Stimulated activated CD8-positive, alpha-beta memory T cell treated with anti-CD3 and anti-CD28 coated beads, Interleukin-7, amount 100 ng/mL, for 4 hours (primary cell): ENCODE data around the gene NEDD4L.
"Not testable (repeated sequence)": the region's sequence is repeated elsewhere in the genome, so short reads cannot be mapped to it uniquely, and the experiment has no call there.

ENCODE experiments used
- DNase-seq, 2 donors: peaks; one replicate each; pipeline ENCODE4 v3.0.0-alpha.2; 2020; ENCODE audit warnings: low read depth in 2 of 2

The NEDD4L gene

DNA sequence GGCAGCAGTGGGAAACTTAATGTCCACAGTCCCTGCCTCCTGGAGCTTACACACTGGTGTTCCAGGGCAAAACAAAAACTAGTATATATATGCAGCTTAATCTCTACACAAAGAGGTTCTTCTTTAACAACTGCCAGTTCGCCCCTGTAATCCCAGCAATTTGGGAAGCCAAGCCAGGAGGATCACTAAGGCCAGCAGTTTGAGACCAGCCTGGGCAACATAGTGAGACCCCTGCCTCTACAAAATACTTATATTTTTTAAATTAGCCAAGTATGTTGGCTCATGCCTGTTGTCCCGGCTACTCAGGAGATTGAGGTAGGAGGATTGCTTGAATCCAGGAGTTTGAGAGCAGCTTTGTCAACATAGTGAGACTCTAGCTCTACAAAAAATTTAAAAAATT, 17.2 kb upstream of the NEDD4L start:
- DNase-seq, result no peak

DNA sequence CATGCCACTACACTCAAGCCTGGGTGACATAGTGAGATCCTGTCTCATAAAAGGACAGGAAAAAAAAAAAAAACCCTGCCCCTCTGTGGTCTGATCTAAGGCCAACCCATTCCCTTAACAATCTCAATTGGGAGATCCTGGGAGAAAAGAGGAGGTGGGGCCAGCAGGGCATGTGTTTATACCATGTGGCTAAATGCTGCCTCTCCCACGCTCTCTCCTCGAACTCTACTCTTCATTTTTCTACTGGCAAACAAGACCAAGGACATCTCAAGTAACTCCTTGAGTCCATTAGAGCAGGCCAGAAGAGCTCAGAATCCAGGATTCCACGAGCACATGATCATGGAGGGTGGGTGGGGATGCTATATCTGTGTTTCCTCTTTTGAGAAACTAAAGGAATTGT, 16.7 kb upstream of the NEDD4L start:
- no peak for DNase-seq

DNA sequence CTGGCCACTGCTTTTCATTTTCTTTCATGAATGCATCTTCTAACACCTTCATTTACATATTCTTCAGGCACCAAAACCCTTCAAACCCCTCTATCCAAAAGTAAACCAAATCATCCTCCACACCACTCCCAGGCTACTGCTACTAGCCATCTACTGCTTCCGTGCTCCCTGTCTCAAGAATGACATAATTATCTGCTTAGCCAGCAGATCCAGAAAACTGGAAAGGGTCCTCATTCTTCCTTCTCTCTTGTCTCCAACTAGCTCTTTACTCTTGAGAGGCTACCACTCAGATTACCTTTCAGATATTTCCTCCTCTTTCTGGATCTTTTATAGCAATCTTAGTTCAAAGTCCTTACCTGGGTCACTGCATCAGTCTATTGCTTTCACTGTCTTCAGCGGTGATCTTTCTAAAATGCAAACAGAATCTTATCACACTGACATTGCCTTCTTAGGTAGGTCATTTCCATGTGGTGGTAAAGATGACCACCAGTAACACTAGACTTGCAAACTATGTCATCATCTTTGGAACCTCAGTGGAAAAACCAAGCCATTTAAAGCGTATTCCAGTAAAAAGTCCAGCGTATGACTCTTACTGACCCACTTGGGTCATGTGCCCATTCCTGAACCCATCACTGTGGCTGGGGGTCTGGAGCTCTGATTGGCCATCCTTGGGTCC, 15.8 kb upstream of the NEDD4L start:
- DNase-seq, result no peak

DNA sequence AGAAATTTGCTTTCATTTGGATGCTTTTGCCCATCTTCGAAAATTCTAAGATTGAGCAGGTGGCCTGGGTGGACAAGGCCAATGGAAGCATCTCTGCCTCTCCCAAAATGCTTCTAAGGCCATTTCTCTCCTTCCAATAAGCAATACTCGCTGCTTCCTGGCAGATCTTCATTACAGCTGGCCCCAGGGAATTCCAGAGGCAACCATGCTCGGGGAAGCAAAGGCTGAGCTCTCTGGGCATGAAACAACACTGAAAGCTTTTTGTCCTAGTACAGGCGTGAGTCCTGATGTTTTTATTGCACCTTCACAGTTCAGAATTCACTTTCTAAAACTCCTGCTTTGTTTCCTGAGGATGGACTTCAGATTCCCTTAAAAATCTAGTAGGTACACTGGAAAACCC, 11.8 kb upstream of the NEDD4L start:
- DNase-seq, result no peak

DNA sequence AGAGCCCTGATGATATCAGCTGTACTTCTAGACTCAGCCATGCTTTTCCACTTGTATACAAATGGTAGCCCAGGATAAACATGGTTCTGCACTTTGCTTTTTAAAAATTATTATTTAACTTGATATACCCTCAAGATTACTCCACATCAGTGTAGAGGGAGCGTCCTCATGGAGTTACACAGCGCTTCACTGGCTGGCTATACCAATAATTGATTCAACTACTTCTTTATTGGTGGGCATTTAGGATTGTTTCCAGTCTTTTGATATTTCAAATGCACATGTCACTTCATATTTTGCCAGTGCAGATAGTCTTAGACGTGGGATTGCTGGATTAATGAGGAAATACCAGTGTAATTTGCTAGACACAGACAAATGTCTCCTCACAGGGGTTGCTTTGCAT, 10.8 kb upstream of the NEDD4L start:
- no peak for DNase-seq

DNA sequence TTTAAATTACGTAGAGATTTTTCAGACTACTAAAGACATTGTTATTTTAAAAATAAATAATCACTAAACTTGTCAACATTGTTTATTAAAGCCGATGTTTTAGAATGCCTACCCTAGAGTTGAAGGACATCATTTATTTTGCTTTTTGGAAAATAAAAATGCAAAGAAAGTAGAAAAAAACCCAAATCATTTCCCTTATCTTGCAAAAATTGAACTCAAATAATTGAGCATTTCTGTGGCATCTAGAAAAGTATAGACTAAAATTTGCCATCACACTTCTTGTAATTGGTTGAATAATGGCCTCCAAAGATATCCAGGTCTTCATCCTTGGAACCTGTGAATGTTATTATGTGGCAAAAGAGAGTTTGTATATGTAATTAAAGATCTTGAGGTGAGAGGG, 9.7 kb upstream of the NEDD4L start:
- DNase-seq, result no peak

DNA sequence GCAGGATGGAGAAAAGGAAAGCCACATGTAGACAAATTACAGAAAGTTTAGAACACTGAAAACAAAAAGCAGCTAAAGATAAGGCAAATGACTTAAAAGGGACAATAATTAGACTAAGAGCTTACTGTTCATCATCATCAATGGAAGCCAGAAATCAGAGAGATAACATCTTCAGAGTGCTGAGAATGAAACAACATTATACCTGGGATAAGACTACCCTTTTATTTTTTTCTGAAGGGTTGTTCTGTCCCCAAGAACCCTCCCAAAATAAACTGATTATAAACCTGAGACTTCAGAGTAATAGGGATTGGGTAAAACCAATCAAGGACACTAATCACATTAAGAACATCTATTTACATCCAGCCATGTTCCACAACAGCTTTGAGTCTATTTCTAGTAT, 6.9 kb upstream of the NEDD4L start:
- DNase-seq, result no peak

DNA sequence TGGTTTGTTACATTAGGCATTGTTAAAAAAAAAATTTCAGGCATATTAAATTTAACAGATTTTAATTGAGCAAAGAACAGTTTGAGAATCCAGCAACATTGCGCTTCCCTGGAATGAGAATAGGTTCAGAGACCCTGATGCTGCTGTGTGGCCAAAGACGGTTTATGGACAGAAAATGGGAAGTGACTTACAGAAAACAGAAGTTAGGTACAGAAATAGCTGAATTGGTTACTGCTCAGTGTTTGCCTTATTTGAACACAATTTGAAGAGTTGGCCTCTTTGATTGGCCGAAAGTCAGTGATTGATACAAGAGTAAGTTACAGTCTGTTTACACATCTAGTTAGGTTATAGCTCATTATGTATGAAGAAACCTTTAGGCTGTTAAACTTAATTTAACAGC, 6.0 kb upstream of the NEDD4L start:
- DNase-seq, result no peak

DNA sequence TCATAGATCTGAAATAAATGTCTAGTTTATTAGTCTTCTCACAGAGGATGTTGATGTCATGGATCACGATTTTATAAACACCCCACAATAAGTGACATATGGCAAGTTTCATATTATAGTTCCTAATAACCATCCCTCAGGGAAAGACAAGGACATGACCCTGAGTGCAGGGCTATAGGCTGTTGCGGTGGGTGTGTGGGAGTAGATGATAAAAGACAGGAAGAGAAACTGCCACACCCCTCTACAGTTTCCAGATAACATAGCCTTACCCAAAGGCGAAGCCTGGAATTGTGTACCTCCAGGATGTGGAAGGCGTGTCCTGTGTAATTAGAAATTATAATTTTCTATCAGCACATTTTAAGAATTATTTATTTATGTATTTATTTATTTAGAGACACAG, 2.4 kb upstream of the NEDD4L start:
- no peak for DNase-seq

DNA sequence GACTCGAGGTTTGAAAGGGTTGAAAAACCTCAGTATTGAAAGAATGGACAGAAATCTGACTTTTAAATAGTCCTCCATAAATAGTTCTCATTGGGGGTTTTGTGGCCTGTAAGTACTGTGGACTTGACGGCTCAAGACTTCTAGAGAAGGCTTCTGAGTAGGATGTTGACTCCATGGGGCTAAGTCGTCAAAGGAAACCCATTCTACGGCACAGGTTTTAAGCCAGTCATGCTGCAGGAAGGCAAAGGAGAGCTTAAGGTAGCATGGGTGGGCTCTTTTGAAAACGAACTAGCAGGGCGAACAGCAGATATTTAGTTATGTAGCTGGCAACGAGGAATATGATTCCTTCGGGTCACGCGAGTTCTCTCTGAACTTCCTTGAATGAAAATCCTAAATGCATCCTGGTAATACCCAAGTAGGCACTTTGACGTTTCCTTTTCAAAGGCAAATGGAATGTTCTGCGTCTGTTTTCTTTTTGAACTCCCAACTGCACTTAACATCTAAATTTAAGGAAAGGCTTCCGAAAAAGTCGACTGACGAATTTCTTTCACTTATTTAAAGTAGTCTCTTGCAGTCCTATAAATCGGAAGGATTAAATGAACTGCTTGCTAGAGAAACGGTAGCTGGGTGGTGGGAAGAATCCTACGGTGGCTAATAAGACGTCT, 1.1 kb upstream of the NEDD4L start:
- no peak for DNase-seq

DNA sequence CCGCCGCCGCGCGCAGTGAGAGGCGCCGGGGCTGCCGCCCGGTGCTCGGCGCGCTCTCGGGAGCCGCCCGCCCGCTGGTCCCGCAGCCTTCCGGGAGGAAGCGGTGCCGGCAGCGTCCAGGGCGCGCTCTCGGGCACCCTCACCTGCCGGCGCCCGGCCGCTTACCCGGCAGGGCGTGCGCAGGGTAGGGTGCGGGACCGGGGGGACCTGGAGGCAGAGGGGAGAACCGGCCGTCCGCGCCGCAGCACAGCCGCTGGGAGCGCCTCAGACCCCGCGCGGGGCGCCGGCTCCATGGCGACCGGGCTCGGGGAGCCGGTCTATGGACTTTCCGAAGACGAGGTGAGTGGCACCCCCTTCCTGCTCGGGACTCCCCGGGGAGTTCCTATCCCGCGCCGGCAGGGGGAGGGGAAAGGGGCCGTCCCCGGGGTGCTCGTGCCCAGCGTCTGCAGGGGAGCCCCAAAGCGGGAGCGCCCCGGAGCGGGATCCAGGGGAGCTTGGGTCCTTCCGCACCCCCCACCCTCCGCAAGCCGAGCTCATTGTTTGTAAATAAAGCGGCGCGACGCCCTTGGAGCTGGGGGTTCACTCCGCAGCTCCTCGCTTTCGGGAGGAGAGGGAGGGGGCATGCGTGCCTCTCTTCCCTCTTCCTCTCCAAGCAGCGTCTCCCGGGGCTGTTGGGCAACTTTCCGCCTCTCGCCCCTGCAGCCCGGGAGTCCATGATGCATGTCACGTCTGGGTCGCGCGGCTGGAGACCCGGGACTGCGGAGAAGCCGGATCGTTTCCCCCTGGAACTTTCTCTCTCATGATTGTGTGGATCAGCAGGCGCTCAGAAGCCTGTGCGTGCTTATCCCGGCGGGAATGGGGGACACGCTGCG, 580 bp downstream of the NEDD4L start:
- DNase-seq, result peak in 1 of 2 donors; percentile 43

DNA sequence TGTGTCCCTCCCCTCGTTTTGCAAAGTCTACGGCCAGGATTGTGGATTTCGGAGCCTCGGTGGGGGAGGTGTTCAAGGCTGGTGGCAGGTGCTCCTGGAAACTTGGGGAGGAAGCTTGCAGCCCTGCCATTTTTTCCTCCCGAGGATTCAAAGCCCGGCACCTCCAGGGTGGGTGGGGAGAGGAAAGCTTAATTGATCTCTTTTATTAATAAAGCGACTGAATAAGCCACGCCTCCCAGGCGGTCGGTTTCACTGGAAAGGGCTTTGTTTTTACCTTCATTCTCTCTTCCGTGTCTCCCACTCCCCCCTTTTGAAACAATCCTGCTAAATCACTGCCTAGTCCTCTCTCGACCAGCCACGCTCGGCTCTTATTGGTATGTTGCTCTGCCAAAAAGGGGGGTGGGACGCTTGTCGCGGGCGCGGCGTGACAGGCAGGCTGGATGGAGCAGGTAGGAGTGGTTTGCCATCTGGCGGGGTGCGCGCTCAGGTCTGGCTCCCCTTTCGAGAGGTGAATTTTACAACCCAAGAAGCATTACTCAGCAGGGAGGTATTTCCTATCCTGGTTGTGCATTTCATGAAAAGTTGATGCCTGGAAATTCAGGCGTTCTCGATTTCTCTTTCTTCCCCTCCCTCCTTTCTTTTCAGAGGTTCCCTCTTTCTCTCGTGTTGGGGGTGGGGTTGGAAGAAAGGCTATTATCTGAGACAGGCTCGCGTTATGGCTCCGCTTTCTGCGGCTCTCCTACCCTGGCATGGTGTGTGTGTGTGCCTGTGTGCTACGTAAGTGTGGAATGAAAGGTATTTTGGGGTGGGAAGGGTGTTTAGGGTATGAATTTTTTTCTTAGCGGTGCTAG, 1.4 kb downstream of the NEDD4L start:
- DNase-seq, result peak in 1 of 2 donors; percentile 37

DNA sequence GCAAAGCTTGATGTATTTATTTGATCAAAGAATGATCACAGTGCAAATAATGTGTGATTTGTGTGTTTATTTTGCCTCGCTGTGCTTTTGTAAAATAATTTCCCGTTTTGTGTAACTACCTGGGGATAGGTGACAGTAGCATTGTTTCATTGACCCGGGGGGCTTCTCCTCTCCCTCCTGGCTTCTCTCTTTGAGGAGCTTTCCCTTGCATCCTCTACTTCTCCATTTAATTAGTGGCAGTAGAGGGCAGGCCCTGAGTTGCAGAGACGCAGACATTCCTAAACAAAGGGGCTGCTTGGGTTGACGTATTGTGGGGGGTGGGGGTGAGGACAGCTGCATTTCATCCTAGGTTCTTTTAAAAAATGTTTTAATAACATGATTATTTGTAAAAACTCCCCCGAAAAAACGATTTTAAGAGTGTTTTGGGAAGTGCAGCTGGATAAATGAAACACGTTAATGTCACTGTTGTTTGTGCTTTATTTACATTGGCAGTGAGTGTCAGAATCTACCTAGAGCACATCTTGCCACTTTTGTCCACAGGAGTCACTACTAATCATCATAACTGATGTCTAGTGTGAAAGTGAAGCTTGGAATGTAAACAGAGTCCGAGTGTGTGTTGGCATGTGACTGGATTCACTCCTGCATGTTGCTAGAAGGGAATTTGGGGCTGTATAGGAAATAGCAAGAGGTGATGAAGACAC, 2.2 kb downstream of the NEDD4L start:
- DNase-seq, result no peak

DNA sequence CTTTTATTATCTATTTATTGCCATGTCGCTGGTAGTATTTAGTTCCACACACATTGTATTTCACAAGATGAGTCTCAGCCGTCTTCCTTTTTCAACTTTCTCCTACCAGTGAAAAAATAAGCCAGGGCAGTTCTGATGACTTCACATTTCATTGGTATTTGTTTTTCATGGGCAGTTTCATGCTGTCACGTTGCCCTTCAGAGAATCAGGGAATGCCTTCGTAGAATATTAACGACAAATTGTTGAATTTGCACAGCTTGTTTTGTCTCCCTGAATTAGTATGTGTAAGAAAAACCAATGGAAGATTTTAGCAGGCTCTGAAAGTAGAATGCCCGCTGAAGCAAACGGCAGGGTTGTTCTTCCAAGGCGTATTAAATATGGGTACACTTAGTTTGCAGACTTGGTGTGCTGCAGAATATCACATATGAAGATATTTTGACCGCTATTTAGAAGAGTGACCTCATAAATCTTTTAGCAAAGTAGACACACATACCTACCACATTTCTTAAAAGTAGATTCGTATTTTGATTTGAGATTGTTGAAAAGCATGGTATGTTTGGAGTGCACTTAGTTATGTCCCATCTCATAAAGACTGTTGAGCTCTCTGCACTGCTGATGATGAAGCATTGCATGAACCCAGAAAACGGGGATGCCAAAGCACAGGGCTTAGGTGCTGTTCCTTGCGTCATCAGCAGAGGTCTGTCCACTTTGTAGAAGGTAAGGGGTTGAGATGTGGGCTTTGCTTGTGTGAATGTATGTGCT, 2.9 kb downstream of the NEDD4L start:
- DNase-seq, result no peak

DNA sequence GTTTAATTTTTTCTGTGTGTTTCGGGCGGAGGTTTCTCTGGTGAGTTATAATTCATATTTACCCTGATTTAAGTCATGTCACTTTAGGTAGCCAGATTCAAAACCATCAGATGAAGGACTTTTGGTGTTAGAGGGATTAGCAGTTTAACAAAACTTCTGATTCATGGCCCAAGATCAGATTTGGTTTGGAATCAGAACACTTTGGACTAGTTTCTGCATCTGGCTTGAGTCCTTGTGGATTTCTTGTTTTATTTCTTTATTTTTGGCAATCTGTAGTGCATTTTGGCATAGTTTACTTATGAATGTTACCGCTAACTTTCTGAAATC, 3.5 kb downstream of the NEDD4L start:
- no peak for DNase-seq

DNA sequence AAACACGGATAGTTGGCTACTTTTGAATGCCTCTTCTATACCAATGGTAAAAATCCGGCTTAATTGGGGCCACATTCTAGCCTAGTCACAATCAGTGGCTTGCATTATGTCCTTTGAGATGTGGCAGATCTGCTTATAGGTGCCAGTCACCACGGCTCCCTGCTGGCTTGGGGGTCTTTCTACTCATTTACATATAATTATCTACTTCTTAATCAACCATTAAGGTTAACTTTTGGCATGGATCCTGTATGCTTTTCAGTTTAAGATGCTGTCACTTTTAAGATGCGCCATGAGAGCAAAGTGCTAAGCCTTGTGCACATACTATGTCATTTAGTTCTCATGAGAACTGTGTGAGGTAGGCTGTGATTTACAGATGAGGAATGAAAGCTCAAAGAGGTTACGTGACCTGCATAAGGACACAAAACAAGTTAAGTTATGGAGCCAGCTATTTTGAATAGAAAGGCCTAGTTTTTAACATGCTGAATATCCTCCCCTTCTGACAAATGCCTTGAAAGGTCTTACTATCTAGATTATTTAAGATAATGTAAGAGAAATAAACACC, 4.1 kb downstream of the NEDD4L start:
- no peak for DNase-seq

DNA sequence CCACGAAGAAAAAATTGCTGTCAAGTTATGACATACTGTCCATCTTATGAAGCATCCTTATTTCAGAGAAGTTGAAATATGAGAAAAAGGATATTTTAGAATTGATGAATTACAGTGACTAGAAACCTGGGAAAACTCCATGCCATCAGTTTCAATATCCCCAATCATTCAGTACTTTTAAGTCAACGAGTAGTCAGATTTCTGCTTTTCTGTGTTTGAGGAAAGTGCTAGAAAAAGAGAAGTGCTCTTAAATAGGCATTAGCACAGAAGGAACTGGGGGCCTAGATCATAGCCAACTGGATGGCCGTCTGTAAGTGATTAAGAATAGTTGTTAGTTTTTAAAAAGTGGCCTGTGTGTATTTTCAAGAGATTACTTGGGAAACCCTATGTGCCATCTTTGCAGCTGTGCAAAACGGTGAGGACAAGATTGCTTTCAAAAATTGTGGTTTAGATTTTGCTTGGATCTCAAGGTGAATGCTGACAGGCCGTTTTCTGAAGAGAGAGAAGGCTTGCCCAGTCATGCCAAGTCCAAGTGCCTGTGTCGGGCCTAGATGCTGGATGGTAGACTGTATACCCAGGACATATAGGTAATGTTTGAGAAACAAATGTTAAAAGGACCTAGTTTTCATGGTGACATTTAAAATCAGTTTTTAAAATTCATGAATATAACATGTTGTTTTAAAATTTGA, 5.1 kb downstream of the NEDD4L start:
- DNase-seq, result no peak

DNA sequence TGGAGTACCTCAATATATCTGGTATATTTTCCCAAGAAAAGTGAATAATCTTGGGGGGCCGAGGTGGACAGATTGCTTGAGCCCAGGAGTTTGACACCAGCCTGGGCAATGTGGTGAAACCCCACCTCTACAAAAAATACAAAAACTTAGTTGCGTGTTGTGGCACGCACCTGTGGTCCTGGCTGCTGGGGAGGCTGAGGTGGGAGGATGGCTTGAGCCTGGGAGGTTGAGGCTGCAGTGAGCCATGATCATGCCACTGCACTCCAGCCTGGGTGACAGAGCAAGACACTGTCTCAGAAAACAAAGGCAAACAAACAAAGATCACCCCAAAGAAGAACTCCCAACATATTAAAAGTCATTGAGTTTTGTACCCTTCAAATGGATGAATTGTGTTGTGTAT, 6.9 kb downstream of the NEDD4L start:
- DNase-seq, result not testable (repeated sequence)

DNA sequence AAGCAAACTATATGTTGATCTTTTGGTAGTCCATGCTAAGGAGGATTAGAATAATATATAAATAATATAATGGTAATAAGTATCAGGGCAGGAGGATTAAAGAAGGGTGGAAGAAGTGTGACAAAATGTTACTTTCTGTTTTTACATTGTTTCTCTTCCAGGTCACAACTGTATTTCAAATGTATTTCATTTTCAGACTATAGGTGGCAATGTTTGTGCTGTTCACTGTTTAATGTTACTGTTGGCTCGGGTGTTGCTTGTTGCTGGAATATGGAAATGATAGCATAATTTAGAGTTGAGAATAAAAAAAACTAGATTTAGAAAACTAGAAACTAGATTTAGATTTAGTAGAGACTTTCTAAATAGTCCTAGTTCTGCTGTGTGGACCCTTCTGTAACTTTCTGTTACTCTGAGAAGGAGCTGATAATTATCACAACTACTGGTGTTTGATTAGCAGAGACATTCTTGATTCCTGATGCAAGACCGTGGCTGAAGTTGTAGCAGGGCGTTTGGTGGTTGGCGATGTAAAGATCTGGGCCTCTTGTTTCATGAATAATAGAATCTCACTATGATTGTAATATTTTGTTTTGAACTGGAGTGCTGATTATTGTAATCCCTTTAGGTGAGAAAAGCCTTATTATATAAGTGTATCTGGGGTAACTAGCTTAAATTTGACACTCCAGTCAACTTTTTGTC, 7.9 kb downstream of the NEDD4L start:
- no peak for DNase-seq
